Left ventricle myocardium inferior (tissue), 1 donor: ENCODE results near the gene MAPKAPK2. TPM values are rescaled to one million over a fixed set of nuclear protein-coding genes. Genes with fewer than 3 reads are reported as not detected.

ENCODE experiments used
- DNase-seq: peaks from one replicate; pipeline ENCODE4 v3.0.0-alpha.2; 2020
- H3K27ac ChIP-seq: fragments of 200-600 bp; replicated peaks from 2 replicates; pipeline ENCODE4 v1.8.0; 2021
- H3K27me3 ChIP-seq: fragments of 200-600 bp; 2 replicates; pipeline ENCODE4 v1.8.0; 2021; ENCODE audit warnings: low read depth
- H3K36me3 ChIP-seq: fragments of 200-600 bp; 2 replicates; pipeline ENCODE4 v1.8.0; 2021
- H3K4me1 ChIP-seq: fragments of 200-600 bp; 2 replicates; pipeline ENCODE4 v1.8.0; 2021
- H3K4me3 ChIP-seq: fragments of 200-600 bp; 2 replicates; pipeline ENCODE4 v1.8.0; 2021; ENCODE audit warnings: mild to moderate bottlenecking, moderate library complexity
- H3K9me3 ChIP-seq: fragments of 200-600 bp; replicated peaks from 2 replicates; pipeline ENCODE4 v1.8.0; 2021
- CTCF ChIP-seq: fragments of 200-600 bp; IDR thresholded peaks from 2 replicates; pipeline ENCODE4 v1.8.0; 2021; ENCODE audit warnings: antibody characterized with exemption, mild to moderate bottlenecking, borderline replicate concordance
- intact Hi-C: fragments of 100-400 bp; cut with micrococcal nuclease; formaldehyde crosslinking; loops from one replicate; pipeline ENCODE4 v1.11.0; 2022
- total RNA-seq: library from RNA; stranded (reverse); fragmentation: NEBNext Ultra II Directional; extraction: Animal tissue kit (Norgen Biotek cat#: 25700); gene quantifications from one replicate; pipeline ENCODE4 v1.2.1, GENCODE V29; 2021
- donor health status: DM: no; HTN: yes; CAD: no; lungs with severe emphysema.

The MAPKAPK2 gene
- total RNA-seq, 1 donor from 2014 or later = 215 TPM

GRCh38 chr1:206662396-206663092 lies 22.2 kb upstream of the MAPKAPK2 start:
- DNase-seq = no peak
- H3K9me3 ChIP-seq = no peaks in the 10 kb centered on the region
- intact Hi-C loops = no loop called here
- no peak overlapping the region for H3K4me3 ChIP-seq
- no peak for TF ChIP-seq CTCF
- H3K4me1 ChIP-seq = peaks cover 83% of the 10 kb centered on the region
- peak overlapping the region; percentile 96 for H3K27ac ChIP-seq
- no peaks in the 10 kb centered on the region for H3K27me3 ChIP-seq
- H3K36me3 ChIP-seq = no peaks in the 10 kb centered on the region

GRCh38 chr1:206663362-206663761 lies 21.3 kb upstream of the MAPKAPK2 start:
- peak overlapping the region; percentile 63 for H3K4me3 ChIP-seq
- intact Hi-C loops = no loop called here
- no peaks in the 10 kb centered on the region for H3K9me3 ChIP-seq
- H3K27me3 ChIP-seq = no peaks in the 10 kb centered on the region
- no peaks in the 10 kb centered on the region for H3K36me3 ChIP-seq
- DNase-seq = no peak
- peak overlapping the region; percentile 96 for H3K27ac ChIP-seq
- no peak for TF ChIP-seq CTCF
- peaks cover 81% of the 10 kb centered on the region for H3K4me1 ChIP-seq

- peak; percentile 65 for DNase-seq
- peaks cover 74% of the 10 kb centered on the region for H3K4me1 ChIP-seq
- no peaks in the 10 kb centered on the region for H3K36me3 ChIP-seq
- intact Hi-C loops = loop anchor here (2.0 kb wide), 1 partner anchor 31 kb away; no protein-coding TSS in a partner anchor
- peak overlapping the region; percentile 63 for H3K4me3 ChIP-seq
- peak overlapping the region; percentile 96 for H3K27ac ChIP-seq
- H3K27me3 ChIP-seq = no peaks in the 10 kb centered on the region
- no peaks in the 10 kb centered on the region for H3K9me3 ChIP-seq
- TF ChIP-seq CTCF = peak; percentile 85
Measured at GRCh38 chr1:206663832-206664652, 20.7 kb upstream of the MAPKAPK2 start.

GRCh38 chr1:206664740-206665139 lies 20.0 kb upstream of the MAPKAPK2 start:
- Histone ChIP-seq H3K4me3 (peak overlapping the region; percentile 63), H3K27ac (peak overlapping the region; percentile 96)

More at GRCh38 chr1:206664740-206665139, 20.0 kb upstream of the MAPKAPK2 start:
- no peaks in the 10 kb centered on the region for H3K27me3 ChIP-seq
- peaks cover 68% of the 10 kb centered on the region for H3K4me1 ChIP-seq
- H3K9me3 ChIP-seq = no peaks in the 10 kb centered on the region
- TF ChIP-seq CTCF = no peak
- intact Hi-C loops = loop anchor here (2.0 kb wide), 1 partner anchor 32 kb away; no protein-coding TSS in a partner anchor
- DNase-seq = peak; percentile 35
- no peaks in the 10 kb centered on the region for H3K36me3 ChIP-seq
